Tibial nerve (tissue), 4 donors: ENCODE results near the gene CAPG.

Source experiments
- CTCF ChIP-seq, 5 experiments: fragments of 200-600 bp in 3 of 5; fragments of 450-650 bp in 2 of 5; sonication (generic) in 3 of 5; IDR thresholded peaks; one replicate each; pipeline ENCODE4 v1.5.1; 2016 to 2019; ENCODE audit warnings: antibody characterized with exemption in 5 of 5, mild to moderate bottlenecking in 3 of 5, moderate library complexity in 2 of 5
- EP300 ChIP-seq, 2 donors: sonication (generic); formaldehyde crosslinking; IDR thresholded peaks; one replicate each; pipeline ENCODE4 v1.6.1; 2017; ENCODE audit warnings: antibody characterized with exemption in 2 of 2, mild to moderate bottlenecking in 1 of 2
- POLR2A ChIP-seq, 2 donors: fragments of 450-650 bp; IDR thresholded peaks; one replicate each; pipeline ENCODE4 v1.6.1; 2017; ENCODE audit warnings: antibody characterized with exemption in 2 of 2, mild to moderate bottlenecking in 2 of 2, moderate library complexity in 2 of 2

DNA sequence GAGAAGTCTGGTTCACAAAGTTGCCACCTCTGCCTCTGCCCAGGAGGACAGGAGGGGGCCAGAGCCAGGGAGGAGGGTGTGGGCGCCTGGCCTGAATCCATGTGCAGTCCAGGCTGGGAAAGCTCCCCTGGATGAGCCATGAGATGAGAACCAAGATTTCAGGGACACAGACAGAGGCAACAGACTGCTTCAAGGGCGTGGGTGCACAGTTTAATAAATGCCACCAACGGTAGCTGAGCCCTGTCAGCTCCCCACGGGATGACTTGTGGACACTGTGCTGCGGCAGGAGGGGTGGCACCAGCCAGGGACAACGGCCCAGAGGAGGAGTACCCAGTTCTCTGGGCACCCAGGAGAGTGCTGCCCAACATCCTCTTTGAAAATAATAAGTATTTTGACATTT lies 15.2 kb downstream of the CAPG start:
- TF ChIP-seq CTCF (IDR thresholded peaks at IDR 0.05) = no peak
- TF ChIP-seq EP300 (IDR thresholded peaks at IDR 0.05) = no peak
- no peak for TF ChIP-seq POLR2A (IDR thresholded peaks at IDR 0.05)
